WTC11 (cell line): Measurements from ENCODE around the gene ASTN2. TPM values are rescaled to one million over a fixed set of nuclear protein-coding genes. Genes with fewer than 3 reads are reported as not detected.

Experiments used
- ATAC-seq: fragments of 200-7000 bp; cut with Tn5 transposase; 2 replicates; pipeline ENCODE4 v1.10.0; 2021; ENCODE audit warnings: mild to moderate bottlenecking, moderate library complexity
- CTCF ChIA-PET: fragments of 300-600 bp; sonication (Branson Sonifier 250); formaldehyde crosslinking; loops from one replicate; lab custom pipeline; 2021; ENCODE audit warnings: antibody characterized with exemption; lab: Charles Lee
- POLR2A ChIA-PET: fragments of 350-600 bp; sonication (Branson Sonifier 250); formaldehyde crosslinking; loops from one replicate; lab custom pipeline; 2021; ENCODE audit warnings: antibody characterized with exemption; lab: Charles Lee
- DNase-seq: peaks from one replicate; pipeline ENCODE4 v3.0.0; 2021; ENCODE audit warnings: low spot score
- H3K27ac Mint-ChIP-seq: 2 replicates; pipeline ENCODE4 v1.8.0; 2021; ENCODE audit warnings: mixed read lengths
- H3K27me3 Mint-ChIP-seq: 2 replicates; pipeline ENCODE4 v1.8.0; 2021; ENCODE audit warnings: low read depth, mild to moderate bottlenecking, moderate library complexity, mixed read lengths
- H3K36me3 Mint-ChIP-seq: 2 replicates; pipeline ENCODE4 v1.8.0; 2021; ENCODE audit warnings: mixed read lengths
- H3K4me1 Mint-ChIP-seq: 2 replicates; pipeline ENCODE4 v1.8.0; 2022; ENCODE audit warnings: mixed read lengths
- H3K4me3 Mint-ChIP-seq: 2 replicates; pipeline ENCODE4 v1.8.0; 2021; ENCODE audit warnings: mild to moderate bottlenecking, moderate library complexity, mixed read lengths
- H3K9me3 Mint-ChIP-seq: 2 replicates; pipeline ENCODE4 v1.8.0; 2021; ENCODE audit warnings: mixed read lengths
- ELF4 ChIP-seq: sonication (generic); formaldehyde crosslinking; IDR thresholded peaks from 2 replicates; pipeline ENCODE4 v1.8.1; 2022; ENCODE audit warnings: low read depth, mild to moderate bottlenecking, moderate library complexity, missing genetic modification reagents
- ESRRA ChIP-seq: sonication (generic); formaldehyde crosslinking; IDR thresholded peaks from 2 replicates; pipeline ENCODE4 v1.8.1; 2022; ENCODE audit warnings: mild to moderate bottlenecking, missing genetic modification reagents, borderline replicate concordance
- FOXJ3 ChIP-seq: sonication (generic); formaldehyde crosslinking; IDR thresholded peaks from 2 replicates; pipeline ENCODE4 v1.9.0; 2021; ENCODE audit warnings: missing genetic modification reagents, mild to moderate bottlenecking, borderline replicate concordance
- FOXP1 ChIP-seq: sonication (generic); formaldehyde crosslinking; IDR thresholded peaks from 2 replicates; pipeline ENCODE4 v1.8.0; 2022; ENCODE audit warnings: missing genetic modification reagents, mild to moderate bottlenecking, moderate library complexity, borderline replicate concordance
- GABPB1 ChIP-seq: sonication (generic); formaldehyde crosslinking; IDR thresholded peaks from 2 replicates; pipeline ENCODE4 v1.8.1; 2023; ENCODE audit warnings: mild to moderate bottlenecking, missing genetic modification reagents
- HMGXB4 ChIP-seq: sonication (generic); formaldehyde crosslinking; IDR thresholded peaks from 2 replicates; pipeline ENCODE4 v1.8.1; 2023; ENCODE audit warnings: mild to moderate bottlenecking, moderate library complexity, missing genetic modification reagents
- JAZF1 ChIP-seq: fragments of 250-450 bp; sonication (Bioruptor Pico); IDR thresholded peaks from 2 replicates; pipeline ENCODE4 v1.9.0; 2021; ENCODE audit warnings: moderate library complexity, mild to moderate bottlenecking, inconsistent platforms
- MXD4 ChIP-seq: fragments of 250-450 bp; sonication (Bioruptor Pico); IDR thresholded peaks from 2 replicates; pipeline ENCODE4 v1.8.0; 2021; ENCODE audit warnings: mild to moderate bottlenecking, moderate library complexity, borderline replicate concordance
- MYBL2 ChIP-seq: sonication (generic); formaldehyde crosslinking; IDR thresholded peaks from 2 replicates; pipeline ENCODE4 v1.8.1; 2023; ENCODE audit warnings: mild to moderate bottlenecking, moderate library complexity, missing genetic modification reagents
- NFATC4 ChIP-seq: fragments of 250-450 bp; sonication (Bioruptor Pico); IDR thresholded peaks from 2 replicates; pipeline ENCODE4 v1.9.0; 2021; ENCODE audit warnings: mild to moderate bottlenecking
- NFE2L1 ChIP-seq: sonication (generic); formaldehyde crosslinking; IDR thresholded peaks from 2 replicates; pipeline ENCODE4 v1.8.1; 2023; ENCODE audit warnings: missing genetic modification reagents
- TCF7 ChIP-seq: sonication (generic); formaldehyde crosslinking; IDR thresholded peaks from 2 replicates; pipeline ENCODE4 v1.8.0; 2022; ENCODE audit warnings: mild to moderate bottlenecking, low read depth, missing genetic modification reagents, moderate library complexity
- TP53 ChIP-seq: sonication (generic); formaldehyde crosslinking; IDR thresholded peaks from 2 replicates; pipeline ENCODE4 v1.8.1; 2023; ENCODE audit warnings: mild to moderate bottlenecking, missing genetic modification reagents
- ZNF121 ChIP-seq: sonication (generic); formaldehyde crosslinking; IDR thresholded peaks from 2 replicates; pipeline ENCODE4 v1.8.0; 2023; ENCODE audit warnings: missing genetic modification reagents
- ZNF232 ChIP-seq: sonication (generic); formaldehyde crosslinking; IDR thresholded peaks from 2 replicates; pipeline ENCODE4 v1.8.0; 2022; ENCODE audit warnings: mild to moderate bottlenecking, missing genetic modification reagents
- ZNF263 ChIP-seq: sonication (generic); formaldehyde crosslinking; IDR thresholded peaks from 2 replicates; pipeline ENCODE4 v1.8.1; 2022; ENCODE audit warnings: low read depth, mild to moderate bottlenecking, moderate library complexity, missing genetic modification reagents
- ZNF396 ChIP-seq: fragments of 250-450 bp; sonication (Bioruptor Pico); IDR thresholded peaks from 2 replicates; pipeline ENCODE4 v1.8.0; 2021; ENCODE audit warnings: mild to moderate bottlenecking, moderate library complexity, borderline replicate concordance
- ZNF425 ChIP-seq: fragments of 250-450 bp; sonication (Bioruptor Pico); conservative IDR thresholded peaks from 2 replicates; pipeline ENCODE4 v1.9.0; 2021; ENCODE audit warnings: mild to moderate bottlenecking
- ZNF532 ChIP-seq: fragments of 250-450 bp; sonication (Bioruptor Pico); IDR thresholded peaks from 2 replicates; pipeline ENCODE4 v1.9.0; 2021; ENCODE audit warnings: mild to moderate bottlenecking, borderline replicate concordance
- total RNA-seq: library from RNA; stranded (reverse); gene quantifications from 3 replicates; pipeline ENCODE4 v1.2.3, GENCODE V29; 2021

Gene ASTN2
- total RNA-seq, 1 experiment from 2014 or later = 16.2 TPM

- TF ChIP-seq ZNF121 = no peak
- no peak for TF ChIP-seq TCF7
Measured at GRCh38 chr9:116905171-116905588, 509.7 kb downstream of the ASTN2 start (continued).

- DNase-seq = no peak
- ATAC-seq = no peak
- no peak overlapping the region for H3K4me3 Mint-ChIP-seq
- TF ChIP-seq ZNF263 = no peak
- TF ChIP-seq JAZF1 (CRISPR knock-in tag) = no peak
- no peak for TF ChIP-seq HMGXB4
- TF ChIP-seq ZNF532 = no peak
- TF ChIP-seq ELF4 (CRISPR knock-in tag) = no peak
- no peak for TF ChIP-seq MYBL2 (CRISPR knock-in tag)
- no peak for TF ChIP-seq TP53
- no peak for TF ChIP-seq ZNF425 (CRISPR knock-in tag)
- no peak for TF ChIP-seq GABPB1 (CRISPR knock-in tag)
- no peak for TF ChIP-seq NFATC4
- TF ChIP-seq ESRRA (CRISPR knock-in tag) = no peak
- TF ChIP-seq FOXP1 (CRISPR knock-in tag) = no peak
- TF ChIP-seq, all 79 proteins: peak for 0
- Mint-ChIP-seq H3K36me3 (peaks cover 8% of the 10 kb centered on the region), H3K27ac (no peak overlapping the region), H3K27me3 (peaks cover 9% of the 10 kb centered on the region; the same call in 1 of the 2 replicates), H3K9me3 (peaks cover 18% of the 10 kb centered on the region), H3K4me1 (peaks cover 25% of the 10 kb centered on the region)
- ChIA-PET CTCF (no interaction called here), POLR2A (no interaction called here)
Measured at GRCh38 chr9:116904165-116904564, 510.7 kb downstream of the ASTN2 start.

- Mint-ChIP-seq H3K27ac (no peak overlapping the region), H3K9me3 (peaks cover 23% of the 10 kb centered on the region), H3K4me3 (no peak overlapping the region), H3K27me3 (peaks cover 4% of the 10 kb centered on the region), H3K36me3 (peaks cover 8% of the 10 kb centered on the region), H3K4me1 (peaks cover 25% of the 10 kb centered on the region)
- POLR2A ChIA-PET = no interaction called here
- DNase-seq (no peak), ATAC-seq (no peak)
- CTCF ChIA-PET = no interaction called here
- no peak for TF ChIP-seq ZNF263
- no peak for TF ChIP-seq NFE2L1 (CRISPR knock-in tag)
- TF ChIP-seq ZNF232 (CRISPR knock-in tag) = no peak
- no peak for TF ChIP-seq MXD4 (CRISPR knock-in tag)
- no peak for TF ChIP-seq FOXJ3
- TF ChIP-seq TP53 = no peak
- no peak for TF ChIP-seq ZNF396 (CRISPR knock-in tag)
Measured at GRCh38 chr9:116901260-116901659, 513.6 kb downstream of the ASTN2 start.
